Subcutaneous abdominal adipose tissue (tissue), 5 donors: ENCODE data around the gene ZNF581.

Source experiments
- H3K27ac ChIP-seq: one replicate; pipeline ENCODE4 v1.7.0; 2013; ENCODE audit warnings: low read depth, mild to moderate bottlenecking, inconsistent platforms, low read length, moderate library complexity
- H3K27me3 ChIP-seq, 5 donors: one replicate each; pipeline ENCODE4 v1.7.0; 2013; ENCODE audit warnings: low read length in 5 of 5, inconsistent platforms in 1 of 5; ENCODE audit not compliant: control insufficient read depth in 5 of 5, insufficient read depth in 4 of 5
- H3K36me3 ChIP-seq, 5 donors: one replicate each; pipeline ENCODE4 v1.7.0; 2013; ENCODE audit warnings: low read length in 5 of 5; ENCODE audit not compliant: control insufficient read depth in 5 of 5, insufficient read depth in 5 of 5
- H3K4me1 ChIP-seq, 5 donors: one replicate each; pipeline ENCODE4 v1.7.0; 2013; ENCODE audit warnings: low read length in 5 of 5, mild to moderate bottlenecking in 3 of 5, moderate library complexity in 1 of 5; ENCODE audit not compliant: control insufficient read depth in 5 of 5, insufficient read depth in 5 of 5
- H3K4me3 ChIP-seq, 5 donors: one replicate each; pipeline ENCODE4 v1.7.0; 2013; ENCODE audit warnings: low read length in 5 of 5, low read depth in 1 of 5
- H3K9ac ChIP-seq, 5 donors: one replicate each; pipeline ENCODE4 v1.7.0; 2013; ENCODE audit warnings: low read length in 5 of 5, mild to moderate bottlenecking in 4 of 5, moderate library complexity in 3 of 5
- H3K9me3 ChIP-seq, 5 donors: one replicate each; pipeline ENCODE4 v1.7.0; 2013; ENCODE audit warnings: low read length in 5 of 5; ENCODE audit not compliant: control insufficient read depth in 5 of 5
- donor health status: healthy.
- donor health status: healthy.
- donor health status: healthy.
- donor health status: healthy.
- donor health status: healthy.

The ZNF581 gene

DNA sequence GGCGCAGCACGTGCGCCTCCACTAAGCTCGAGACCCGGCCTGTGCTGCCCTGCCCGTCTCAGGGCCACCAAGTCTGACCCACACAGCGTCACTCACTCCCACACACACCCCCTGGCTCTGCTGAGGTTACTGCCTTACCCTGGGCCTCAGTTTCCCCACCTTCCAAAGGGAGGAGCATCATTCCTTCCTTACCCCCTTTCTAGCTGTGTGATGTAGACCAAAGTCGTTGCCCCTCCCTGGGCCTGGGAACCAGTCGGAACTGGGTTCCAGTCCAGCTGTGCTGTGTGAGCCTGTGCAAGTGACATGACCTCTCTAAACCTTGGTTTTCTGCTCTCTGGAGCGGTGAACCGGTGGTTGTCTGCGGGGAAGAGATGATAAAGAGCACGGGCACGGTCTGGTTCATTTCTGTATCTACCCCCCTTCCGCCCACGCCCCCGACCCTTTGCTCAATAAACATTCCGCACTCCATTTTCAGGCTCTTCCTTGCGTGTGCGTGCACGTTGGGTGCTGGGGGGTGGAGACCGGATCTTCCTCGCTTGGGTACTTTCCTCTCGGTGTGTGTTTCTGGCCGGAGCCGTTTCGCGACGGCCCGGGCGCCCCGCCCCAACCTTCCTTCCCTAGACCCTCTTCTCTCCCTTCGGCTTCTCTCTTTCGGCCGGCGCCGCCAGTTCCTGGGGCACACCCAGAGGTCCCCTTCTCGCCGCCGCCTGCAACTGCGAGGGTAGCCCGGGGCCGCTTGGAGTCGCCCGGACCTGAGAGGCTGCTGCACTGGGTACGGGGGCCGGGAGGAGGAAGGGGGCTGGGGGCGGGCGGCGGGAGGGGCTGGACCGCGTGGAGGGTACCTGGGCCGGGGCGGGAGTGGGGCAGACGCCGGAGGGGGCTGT, at the start of gene ZNF581:
Gene ZNF581, plus strand, starts transcription at position 647 of the 884 bp plus-strand sequence. CDS start 923 bp downstream, outside the sequence.
- Histone ChIP-seq H3K27ac (peak within 1 kb of the TSS; percentile 50), H3K9ac (peak within 1 kb of the TSS; percentile 84 to 93 (median 90)), H3K4me1 (peaks cover 10 to 73% (median 69%) of the 10 kb centered on the region in 5 donors)

GRCh38 chr19:55594996-55595545, 48.4 kb upstream of the ZNF581 start:
- H3K36me3 ChIP-seq, result peaks cover 0 to 50% (median 33%) of the 10 kb centered on the region in 5 donors
- H3K9me3 ChIP-seq, result no peaks in the 10 kb centered on the region
- no peak overlapping the region for H3K4me3 ChIP-seq
- H3K4me1 ChIP-seq, result peaks cover 4 to 11% (median 6%) of the 10 kb centered on the region in 5 donors
- no peak overlapping the region for H3K9ac ChIP-seq
- no peak overlapping the region for H3K27ac ChIP-seq
- no peaks in the 10 kb centered on the region for H3K27me3 ChIP-seq

More for the DNA sequence above, at the start of gene ZNF581:
- H3K36me3 ChIP-seq, result peaks cover 0 to 14% (median 11%) of the 10 kb centered on the region in 5 donors
- H3K27me3 ChIP-seq, result no peaks in the 10 kb centered on the region
- H3K9me3 ChIP-seq, result no peaks in the 10 kb centered on the region
- peak within 1 kb of the TSS; percentile 71 to 86 (median 81) for H3K4me3 ChIP-seq

GRCh38 chr19:55596304-55596703, 47.1 kb upstream of the ZNF581 start:
- Histone ChIP-seq H3K4me3 (no peak overlapping the region), H3K27me3 (no peaks in the 10 kb centered on the region), H3K4me1 (peaks cover 4 to 18% (median 14%) of the 10 kb centered on the region in 5 donors), H3K36me3 (peaks cover 0 to 50% (median 33%) of the 10 kb centered on the region in 5 donors), H3K27ac (no peak overlapping the region), H3K9me3 (no peaks in the 10 kb centered on the region), H3K9ac (no peak overlapping the region)

- H3K9me3 ChIP-seq, result no peaks in the 10 kb centered on the region
- H3K36me3 ChIP-seq, result peaks cover 0 to 46% (median 31%) of the 10 kb centered on the region in 5 donors
- no peaks in the 10 kb centered on the region for H3K27me3 ChIP-seq
- H3K4me3 ChIP-seq, result no peak overlapping the region
- peaks cover 3 to 22% (median 15%) of the 10 kb centered on the region in 5 donors for H3K4me1 ChIP-seq
- no peak overlapping the region for H3K9ac ChIP-seq
- no peak overlapping the region for H3K27ac ChIP-seq
Measured at GRCh38 chr19:55597501-55597921, 45.9 kb upstream of the ZNF581 start.

DNA sequence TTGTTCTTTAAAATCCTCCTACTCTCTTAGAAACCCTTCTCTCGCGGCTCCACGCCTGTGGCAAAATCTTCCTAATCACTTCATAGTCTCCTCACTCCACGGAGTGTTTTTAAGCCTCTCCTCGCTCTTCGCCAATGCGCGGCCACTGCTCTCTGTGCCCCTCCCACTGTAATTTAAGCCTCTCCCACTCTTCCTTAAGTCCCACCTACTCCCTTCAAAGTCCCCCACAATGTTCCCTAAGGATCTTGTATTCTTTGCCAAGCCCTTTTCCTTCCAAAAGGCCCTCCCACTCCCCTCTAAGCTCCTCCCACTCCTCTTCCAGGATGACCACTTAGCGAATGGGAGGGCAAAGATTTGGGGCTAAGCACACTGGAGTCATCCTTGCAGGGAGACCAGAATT, 45.4 kb upstream of the ZNF581 start:
- peaks cover 2 to 22% (median 15%) of the 10 kb centered on the region in 5 donors for H3K4me1 ChIP-seq
- no peaks in the 10 kb centered on the region for H3K9me3 ChIP-seq
- no peak overlapping the region for H3K9ac ChIP-seq
- H3K4me3 ChIP-seq, result no peak overlapping the region
- no peak overlapping the region for H3K27ac ChIP-seq
- no peaks in the 10 kb centered on the region for H3K27me3 ChIP-seq
- H3K36me3 ChIP-seq, result peaks cover 0 to 46% (median 31%) of the 10 kb centered on the region in 5 donors

DNA sequence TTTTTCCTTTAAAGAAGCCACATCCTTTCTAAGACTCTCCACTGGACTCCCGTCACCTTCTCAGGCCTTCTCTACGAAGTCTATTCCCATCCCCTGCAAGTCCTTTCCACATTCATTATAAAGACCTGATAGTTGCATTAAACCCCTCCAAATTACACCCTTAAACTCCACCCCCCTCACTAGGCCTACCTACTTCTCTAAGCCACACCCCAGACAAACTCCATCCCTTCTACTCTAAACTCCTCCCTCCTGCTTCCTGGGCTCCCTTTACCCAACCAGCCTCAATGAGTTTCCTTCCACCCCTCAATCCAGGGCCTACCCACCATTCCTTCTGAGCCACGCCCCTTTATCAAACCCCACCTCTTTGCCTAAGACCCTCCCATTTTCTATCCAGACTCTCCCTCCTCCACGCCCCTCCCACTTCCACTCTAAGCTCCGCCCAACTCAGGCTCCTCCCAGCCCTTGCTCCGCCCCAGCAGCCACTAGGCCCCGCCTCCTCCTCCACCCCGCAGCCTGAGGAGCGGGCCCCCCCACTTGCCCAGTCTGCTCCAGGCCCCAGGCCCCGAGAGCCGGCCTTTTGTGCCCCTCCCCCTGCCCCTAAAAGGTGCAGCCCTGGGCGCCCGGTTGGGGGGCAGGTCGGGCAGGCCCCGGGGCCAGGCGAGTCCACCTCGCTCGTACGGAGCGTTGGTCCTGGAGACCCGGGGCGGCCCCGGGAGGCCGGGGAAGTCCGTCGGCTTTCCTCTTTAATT, 44.6 kb upstream of the ZNF581 start:
- Histone ChIP-seq H3K4me3 (peak overlapping the region; percentile 49 to 99 (median 92)), H3K27me3 (no peaks in the 10 kb centered on the region), H3K9me3 (no peaks in the 10 kb centered on the region), H3K4me1 (peaks cover 2 to 22% (median 15%) of the 10 kb centered on the region in 5 donors), H3K36me3 (peaks cover 0 to 41% (median 26%) of the 10 kb centered on the region in 5 donors), H3K27ac (peak overlapping the region; percentile 83), H3K9ac (peak overlapping the region in 4 of 5 donors; percentile 53 to 93 (median 86))

DNA sequence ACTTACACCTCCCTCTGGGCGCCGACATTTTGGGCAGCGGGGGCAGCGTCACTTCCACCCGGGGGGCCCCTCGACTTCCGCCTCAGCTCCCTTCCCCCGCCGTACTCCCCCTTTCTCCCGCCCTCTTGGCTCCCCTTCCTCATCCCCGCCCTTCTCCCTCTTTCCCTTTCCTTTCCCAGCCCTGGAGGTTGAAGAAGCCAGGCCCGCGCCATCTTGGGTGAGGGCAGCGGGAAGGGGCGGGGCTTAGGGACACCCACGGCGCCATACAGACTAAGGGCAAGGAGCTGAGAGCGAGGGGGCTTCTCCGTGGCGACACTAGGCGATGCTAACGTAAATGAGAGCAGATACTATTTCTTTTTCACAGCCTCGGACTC, 44.0 kb upstream of the ZNF581 start, which contains the start of gene FIZ1:
Gene FIZ1, minus strand, starts transcription at position 50 of the 374 bp plus-strand sequence. CDS start 1,652 bp downstream, outside the sequence.
- no peaks in the 10 kb centered on the region for H3K27me3 ChIP-seq
- peaks cover 0 to 41% (median 26%) of the 10 kb centered on the region in 5 donors for H3K36me3 ChIP-seq
- peak within 1 kb of the TSS; percentile 83 for H3K27ac ChIP-seq
- H3K9ac ChIP-seq, result peak within 1 kb of the TSS; percentile 77 to 93 (median 87)
- peak within 1 kb of the TSS; percentile 91 to 99 (median 92) for H3K4me3 ChIP-seq
- H3K9me3 ChIP-seq, result no peaks in the 10 kb centered on the region
- H3K4me1 ChIP-seq, result peaks cover 2 to 23% (median 18%) of the 10 kb centered on the region in 5 donors

- no peaks in the 10 kb centered on the region for H3K27me3 ChIP-seq
- peak within 1 kb of the TSS; percentile 77 to 93 (median 87) for H3K9ac ChIP-seq
- no peaks in the 10 kb centered on the region for H3K9me3 ChIP-seq
- H3K36me3 ChIP-seq, result peaks cover 0 to 36% (median 21%) of the 10 kb centered on the region in 5 donors
- H3K4me1 ChIP-seq, result peaks cover 2 to 28% (median 22%) of the 10 kb centered on the region in 5 donors
- H3K4me3 ChIP-seq, result peak within 1 kb of the TSS; percentile 91 to 99 (median 92)
- H3K27ac ChIP-seq, result peak within 1 kb of the TSS; percentile 83
Measured at GRCh38 chr19:55599842-55600661, 43.4 kb upstream of the ZNF581 start, which contains the start of gene ZNF524. Gene ZNF524 (plus strand): TSS chr19:55600288. CDS start chr19:55602113, 1,825 bp downstream.

DNA sequence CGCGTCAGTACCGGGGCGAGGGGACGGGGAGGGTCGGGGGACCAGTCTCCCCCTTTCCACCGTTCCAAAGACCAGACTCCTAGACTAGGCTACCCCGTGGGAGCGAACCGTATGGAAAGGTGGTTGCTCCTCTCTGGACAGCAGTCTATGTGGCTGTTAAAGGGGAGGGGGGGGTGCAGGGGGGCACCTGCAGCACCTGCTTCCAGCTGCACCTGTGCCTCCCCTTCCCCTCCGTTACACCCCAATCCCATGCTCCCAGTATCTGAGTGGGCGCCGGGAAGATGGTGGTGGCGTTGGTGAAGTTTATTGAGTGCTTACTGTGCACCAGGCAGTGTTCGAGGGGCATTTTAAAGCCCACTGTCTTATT, 42.8 kb upstream of the ZNF581 start:
- Histone ChIP-seq H3K9ac (peak overlapping the region in 4 of 5 donors; percentile 40 to 77 (median 58)), H3K27me3 (no peaks in the 10 kb centered on the region), H3K27ac (peak overlapping the region; percentile 83), H3K4me3 (peak overlapping the region; percentile 65 to 99 (median 92)), H3K9me3 (no peaks in the 10 kb centered on the region), H3K36me3 (peaks cover 0 to 30% (median 15%) of the 10 kb centered on the region in 5 donors), H3K4me1 (peaks cover 2 to 28% (median 22%) of the 10 kb centered on the region in 5 donors)
